HG03457 (cell line): Measurements from ENCODE around the gene CUL9.

Source experiments
- ATAC-seq: cut with Tn5 transposase; IDR thresholded peaks from one replicate; pipeline ENCODE4 v1.9.1; 2021; ENCODE audit warnings: moderate number of reproducible peaks; ENCODE audit not compliant: unreplicated experiment

CUL9 gene

DNA sequence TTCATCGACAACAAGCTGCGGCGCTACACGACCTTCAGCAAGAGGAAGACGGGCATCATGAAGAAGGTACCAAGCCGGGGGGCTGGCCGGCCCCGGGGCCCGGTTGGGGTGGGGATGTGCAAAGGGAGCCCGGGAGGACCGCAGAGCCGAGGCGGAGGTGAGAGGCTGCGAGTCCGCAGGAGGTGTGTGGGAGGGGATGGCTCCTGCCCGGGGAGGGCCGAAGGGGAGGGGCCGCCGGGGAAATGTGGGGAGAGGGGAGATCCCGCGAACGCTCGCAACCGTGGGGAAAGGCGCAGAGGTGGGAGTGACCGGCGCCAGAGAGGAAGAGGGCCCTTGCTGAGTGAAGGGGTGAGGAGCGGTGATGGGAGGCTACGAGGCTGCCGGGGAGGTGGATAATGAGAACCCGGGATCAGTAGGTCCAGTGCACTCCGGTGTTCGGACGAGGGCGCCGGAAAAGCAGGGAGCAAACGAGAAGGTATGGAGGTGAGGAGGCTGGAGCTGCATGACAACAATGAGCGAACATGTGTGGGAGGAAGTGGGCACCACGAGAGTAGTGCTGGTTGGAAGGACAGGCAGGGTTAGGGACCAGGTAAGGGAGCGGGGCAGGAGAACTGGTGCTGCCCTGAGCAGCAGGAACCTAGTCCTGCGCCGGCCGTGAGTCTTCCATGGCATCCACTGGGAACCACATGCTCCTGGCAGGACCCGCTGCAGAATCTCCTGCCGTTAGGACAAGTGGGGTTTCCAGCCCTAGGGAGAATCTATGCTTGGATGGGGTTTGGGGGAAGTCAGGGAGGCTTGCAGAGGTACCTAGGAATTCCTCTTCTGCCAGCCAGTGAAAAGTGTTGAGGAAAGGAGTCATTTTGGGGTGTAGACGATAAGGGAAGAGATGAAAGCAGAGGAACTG is 9.6 kb upstream of the CUL9 start:
- ATAC-seq = no peak

DNA sequence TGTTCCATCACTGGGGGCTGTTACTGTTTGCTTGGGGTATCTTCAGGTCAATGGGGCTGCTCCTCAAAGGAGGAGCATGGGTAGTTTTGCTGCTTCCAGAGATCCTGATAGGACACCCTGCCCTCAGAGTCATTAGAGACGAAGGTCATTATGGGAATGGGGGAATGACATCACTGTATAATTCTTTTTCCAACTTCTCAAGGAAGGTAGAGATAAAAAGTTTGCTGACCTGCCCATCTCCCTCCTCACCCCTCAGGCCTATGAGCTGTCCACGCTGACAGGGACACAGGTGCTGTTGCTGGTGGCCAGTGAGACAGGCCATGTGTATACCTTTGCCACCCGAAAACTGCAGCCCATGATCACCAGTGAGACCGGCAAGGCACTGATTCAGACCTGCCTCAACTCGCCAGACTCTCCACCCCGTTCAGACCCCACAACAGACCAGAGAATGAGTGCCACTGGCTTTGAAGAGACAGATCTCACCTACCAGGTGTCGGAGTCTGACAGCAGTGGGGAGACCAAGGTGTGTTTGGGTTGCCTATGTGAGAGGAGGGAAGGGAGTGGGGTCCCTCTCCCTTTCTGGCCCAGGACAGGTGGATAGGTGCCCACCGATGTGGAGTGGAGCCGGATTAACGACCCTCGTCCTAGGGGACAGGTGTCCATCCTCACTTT is 8.3 kb upstream of the CUL9 start:
- ATAC-seq = no peak

DNA sequence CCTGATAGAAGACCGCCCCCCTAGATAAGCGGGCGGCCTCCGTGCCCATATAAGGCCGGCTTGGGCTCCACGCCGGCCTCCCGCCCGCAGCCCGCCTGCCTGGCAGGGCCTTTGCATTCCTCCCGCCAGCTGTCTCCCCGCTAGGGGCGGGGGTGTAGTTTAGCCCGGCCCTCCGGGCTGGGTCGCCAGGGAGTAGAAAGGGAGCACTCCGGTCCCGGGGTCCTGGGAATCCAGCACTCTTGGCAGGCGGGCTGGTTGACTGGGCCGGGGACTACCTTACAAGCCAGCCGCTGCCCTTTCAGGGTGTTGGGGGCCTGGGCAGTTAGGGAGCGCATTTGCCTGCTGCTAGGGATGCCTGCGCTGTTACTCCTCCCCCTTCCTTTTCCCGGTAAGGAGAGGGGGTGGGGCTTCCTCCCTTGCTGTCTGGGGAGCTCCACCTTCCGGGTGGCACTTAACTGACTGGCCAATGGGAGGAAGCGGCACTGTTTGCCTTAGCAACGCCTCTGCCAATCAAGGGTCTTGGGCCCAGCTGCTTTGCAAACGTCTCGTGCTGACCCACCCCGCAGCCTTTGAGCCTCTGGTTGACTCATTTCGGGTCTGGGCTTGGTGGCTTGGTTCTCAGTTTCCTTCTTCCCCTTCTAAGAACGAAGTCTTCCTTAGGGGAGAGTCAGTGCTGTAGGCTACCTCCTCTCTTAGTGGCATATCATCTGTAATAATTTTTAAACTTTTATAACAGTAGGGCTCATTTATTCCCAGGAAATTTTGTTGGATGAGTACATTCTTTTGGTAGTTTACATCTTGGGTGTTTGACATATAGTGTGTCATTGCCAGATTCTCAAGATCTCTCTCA is 7.5 kb upstream of the CUL9 start:
- ATAC-seq = peak; percentile 45

- ATAC-seq = no peak
These were observed 6.1 kb upstream of the CUL9 start for GRCh38 chr6:43175676-43176422.

DNA sequence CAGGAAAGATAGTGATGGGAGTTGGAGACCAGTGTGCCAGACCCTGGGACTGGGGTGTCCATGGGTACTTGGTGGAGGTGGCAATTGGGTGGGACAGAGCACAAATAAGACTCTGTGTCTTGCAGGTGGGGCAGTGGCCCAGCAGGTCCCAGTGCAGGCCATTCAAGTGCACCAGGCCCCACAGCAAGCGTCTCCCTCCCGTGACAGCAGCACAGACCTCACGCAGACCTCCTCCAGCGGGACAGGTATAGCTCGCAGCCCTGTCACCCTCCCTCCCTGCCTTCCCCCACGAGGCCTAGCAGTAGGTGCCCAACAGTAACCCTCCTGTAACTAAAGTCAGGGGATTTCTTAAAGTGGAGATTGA is 5.6 kb upstream of the CUL9 start:
- no peak for ATAC-seq

GRCh38 chr6:43178150-43178549 is 3.8 kb upstream of the CUL9 start:
- ATAC-seq = no peak

GRCh38 chr6:43178951-43179830 is 2.8 kb upstream of the CUL9 start:
- no peak for ATAC-seq

DNA sequence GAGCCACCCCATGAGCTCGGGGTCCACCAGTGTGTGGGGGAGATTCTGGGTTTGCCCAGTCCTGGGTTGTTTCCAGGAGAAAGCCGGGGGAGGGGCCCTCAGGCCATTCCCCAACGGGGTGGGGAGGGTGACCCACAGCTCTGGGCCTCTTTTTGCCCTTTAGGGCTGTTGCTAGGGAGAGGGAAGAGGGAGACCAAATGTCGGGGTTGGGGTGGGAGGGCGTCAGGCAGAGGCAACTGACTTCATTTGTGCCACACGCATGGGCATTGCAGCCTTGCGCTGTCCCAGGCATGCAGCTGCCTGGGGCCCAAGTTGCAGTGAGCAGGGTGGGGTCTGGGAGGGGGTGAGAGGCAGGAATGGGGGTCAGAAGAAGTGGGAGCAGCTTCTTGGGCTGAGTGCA is 1.9 kb upstream of the CUL9 start:
- no peak for ATAC-seq

DNA sequence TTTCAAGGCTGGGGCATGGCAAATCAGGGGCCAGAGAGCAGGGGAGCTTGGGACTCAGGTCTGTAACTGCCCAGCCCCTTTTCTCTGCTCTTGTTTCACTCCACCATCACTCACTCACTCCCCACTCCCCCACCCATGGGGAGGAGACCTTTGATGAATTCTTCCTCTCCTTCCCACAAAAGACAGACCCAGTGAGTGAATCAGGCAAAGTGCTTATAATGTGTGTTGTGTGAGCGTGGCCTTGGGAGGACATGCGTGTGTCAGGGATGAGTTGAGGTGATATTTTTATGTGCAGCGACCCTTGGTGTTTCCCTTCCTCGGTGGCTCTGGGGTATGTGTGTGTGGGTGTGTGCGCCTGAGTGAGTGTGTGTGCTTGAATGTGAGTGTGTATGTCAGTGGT is 1.0 kb upstream of the CUL9 start:
- ATAC-seq = no peak

- no peak for ATAC-seq
These were observed 415 bp upstream of the CUL9 start for GRCh38 chr6:43181621-43181941.

GRCh38 chr6:43183441-43183840 is 1.4 kb downstream of the CUL9 start:
- ATAC-seq = no peak

GRCh38 chr6:43184268-43184985 is 2.4 kb downstream of the CUL9 start:
- no peak for ATAC-seq

GRCh38 chr6:43185391-43185985 is 3.5 kb downstream of the CUL9 start:
- ATAC-seq = no peak

GRCh38 chr6:43186019-43186418 is 4.0 kb downstream of the CUL9 start:
- no peak for ATAC-seq

DNA sequence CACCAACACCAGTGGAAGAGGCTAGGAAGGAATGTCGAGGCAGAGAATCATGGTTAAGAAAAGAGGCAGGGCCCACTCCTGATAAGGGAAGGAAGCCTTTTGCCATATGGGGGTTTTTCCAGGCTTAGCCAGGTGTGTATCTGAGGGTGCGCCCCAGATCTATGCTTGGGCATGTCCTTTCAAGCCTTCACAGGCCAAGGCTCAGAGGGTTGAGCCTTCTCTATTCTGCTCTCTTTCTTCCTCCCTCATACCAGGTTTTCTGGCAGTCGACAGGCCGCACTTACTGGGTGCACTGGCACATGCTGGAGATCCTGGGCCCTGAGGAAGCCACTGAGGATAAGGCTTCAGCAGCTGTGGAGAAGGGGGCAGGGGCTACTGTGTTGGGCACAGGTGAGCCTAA is 4.7 kb downstream of the CUL9 start:
- no peak for ATAC-seq

- no peak for ATAC-seq
These were observed 5.8 kb downstream of the CUL9 start for GRCh38 chr6:43187821-43188220.

DNA sequence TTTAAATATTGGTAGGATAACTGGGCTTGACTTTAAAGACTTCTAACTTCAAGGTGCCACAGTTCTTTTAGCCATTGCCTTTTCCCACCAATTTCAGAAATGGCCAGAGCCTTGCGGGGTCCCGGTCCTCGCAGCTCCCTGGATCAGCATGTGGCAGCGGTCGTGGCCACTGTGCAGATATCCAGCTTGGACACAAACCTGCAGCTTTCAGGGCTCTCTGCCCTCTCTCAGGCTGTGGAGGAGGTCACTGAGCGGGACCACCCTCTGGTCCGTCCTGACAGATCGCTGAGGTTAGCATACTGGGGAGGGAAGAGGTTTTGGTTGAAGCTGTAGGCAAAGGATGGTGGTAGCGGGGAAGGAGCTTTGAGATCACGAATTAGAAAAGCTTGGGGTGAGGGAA is 6.4 kb downstream of the CUL9 start:
- ATAC-seq = no peak

DNA sequence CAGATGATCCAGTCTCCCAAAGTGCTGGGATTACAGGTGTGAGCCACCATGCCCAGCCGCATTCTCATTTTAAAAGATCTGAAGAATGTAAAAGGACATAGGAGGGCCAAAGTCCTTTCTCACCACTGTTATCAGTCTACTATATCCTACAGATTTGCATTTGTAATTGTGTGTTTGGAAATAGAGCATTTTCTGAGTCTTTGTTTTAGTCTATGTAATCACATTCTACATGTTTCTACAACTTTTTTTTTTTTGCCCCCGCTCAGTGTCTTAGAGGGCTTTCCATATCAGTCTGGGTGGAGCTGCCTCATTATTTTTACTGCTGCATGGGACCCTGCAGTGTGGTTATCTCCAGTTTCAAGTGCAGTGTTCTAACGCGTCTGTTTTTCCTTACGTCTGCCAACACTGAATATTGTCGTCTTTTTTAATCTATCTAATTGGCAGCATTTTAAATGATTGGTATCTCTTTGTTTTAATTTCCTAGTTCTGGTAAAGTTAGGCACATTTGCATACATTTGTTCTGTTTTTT is 7.8 kb downstream of the CUL9 start:
- no peak for ATAC-seq

- no peak for ATAC-seq
These were observed 10.9 kb downstream of the CUL9 start for GRCh38 chr6:43192911-43193310.
